ENCODE data around the gene MB. TPM values are rescaled to one million over a fixed set of nuclear protein-coding genes. Genes with fewer than 3 reads are reported as not detected.

Gene MB
- total RNA-seq, 1 donor from 2014 or later = not detected

DNA sequence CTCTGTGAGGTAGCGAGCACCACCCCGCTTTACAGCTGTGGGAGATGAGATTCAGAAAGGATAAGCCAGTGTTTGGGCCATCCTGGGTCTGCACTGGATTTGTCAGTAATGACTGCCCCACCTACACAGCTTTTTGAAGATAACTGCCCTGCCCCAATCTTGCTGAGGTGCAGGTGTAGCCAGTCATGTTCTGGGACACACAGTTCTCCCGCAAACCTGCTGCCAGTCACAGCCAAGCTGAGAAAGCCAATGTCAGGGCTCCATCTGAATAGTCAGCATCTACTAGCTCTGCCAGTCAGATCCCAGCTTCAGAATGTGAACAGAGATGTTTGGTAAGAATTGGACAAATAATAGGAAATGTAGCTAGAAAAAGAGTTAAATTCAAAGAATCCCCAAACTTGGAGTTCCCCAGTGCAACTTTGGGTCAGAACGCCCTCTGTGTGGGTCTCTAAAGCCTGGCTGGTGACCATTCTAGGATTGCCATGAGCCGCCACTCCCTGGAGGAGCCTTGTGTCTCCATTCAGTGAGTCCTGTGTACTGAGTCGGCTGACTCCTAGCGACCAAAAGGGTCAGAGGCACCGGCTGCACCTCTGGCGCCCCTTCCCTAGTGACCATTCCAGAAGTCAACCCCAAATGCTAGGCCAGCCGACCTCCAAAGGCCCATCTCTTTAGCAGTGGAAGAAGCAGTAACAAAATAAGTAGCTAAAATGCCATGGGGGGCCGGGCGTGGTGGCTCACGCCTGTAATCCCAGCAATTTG lies 2.4 kb upstream of the MB start:
- DNase-seq (ENCODE audit: extremely low read depth, low read depth, low spot score) = no peak

DNA sequence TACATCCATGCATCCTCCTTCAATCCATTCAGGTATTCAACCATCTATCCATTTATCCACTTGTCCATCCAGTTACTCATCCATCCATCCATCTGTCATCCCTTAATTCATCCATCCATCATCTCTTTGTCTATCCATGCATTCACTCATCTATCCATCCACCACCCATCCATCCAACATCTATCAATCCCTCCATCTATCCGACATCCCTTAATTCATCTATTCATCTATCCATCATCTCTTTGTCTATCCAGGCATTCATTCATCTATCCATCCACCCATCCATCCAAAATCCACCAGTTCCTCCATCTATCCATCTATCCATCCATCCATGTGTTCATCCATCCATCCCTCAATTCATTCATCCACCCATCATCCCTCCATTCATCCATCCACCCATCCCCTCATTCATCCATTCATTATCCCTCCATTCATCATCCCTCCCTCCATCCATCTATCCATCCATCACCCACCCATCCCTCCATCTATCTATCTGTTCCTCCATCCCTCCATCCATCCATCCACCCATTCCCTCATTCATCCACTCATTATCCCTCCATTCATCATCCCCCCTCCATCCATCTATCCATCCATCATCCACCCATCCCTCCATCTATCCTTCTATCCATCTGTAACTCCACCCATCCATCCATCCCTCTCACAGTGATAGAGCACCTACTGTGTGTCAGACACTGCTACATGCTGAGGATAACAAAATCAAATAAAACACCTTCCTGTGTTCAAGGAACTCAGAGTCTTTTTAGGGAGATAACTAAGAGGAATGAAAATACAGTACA lies 1.5 kb upstream of the MB start:
- no peak for DNase-seq (ENCODE audit: extremely low read depth, low read depth, low spot score)

DNA sequence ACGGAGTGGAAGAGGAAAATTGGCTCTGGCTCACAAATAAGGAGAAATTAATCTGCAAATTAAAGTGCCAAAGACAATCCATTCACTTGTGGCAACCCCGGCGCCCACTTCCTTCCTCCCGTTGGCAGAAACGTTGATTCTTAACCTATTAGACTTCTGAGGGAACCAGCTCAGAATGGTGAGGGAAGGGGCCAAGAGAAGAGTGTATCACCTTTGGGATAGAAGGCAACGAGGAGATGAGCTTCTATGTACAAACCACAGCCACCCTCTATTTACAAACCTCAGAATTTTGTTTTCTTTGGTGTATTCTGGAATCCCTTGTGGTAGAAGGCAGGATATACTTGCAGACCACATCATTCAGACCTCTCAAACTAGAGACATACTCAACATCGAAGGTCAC lies 1.1 kb downstream of the MB start:
- DNase-seq (ENCODE audit: extremely low read depth, low read depth, low spot score) = no peak

DNA sequence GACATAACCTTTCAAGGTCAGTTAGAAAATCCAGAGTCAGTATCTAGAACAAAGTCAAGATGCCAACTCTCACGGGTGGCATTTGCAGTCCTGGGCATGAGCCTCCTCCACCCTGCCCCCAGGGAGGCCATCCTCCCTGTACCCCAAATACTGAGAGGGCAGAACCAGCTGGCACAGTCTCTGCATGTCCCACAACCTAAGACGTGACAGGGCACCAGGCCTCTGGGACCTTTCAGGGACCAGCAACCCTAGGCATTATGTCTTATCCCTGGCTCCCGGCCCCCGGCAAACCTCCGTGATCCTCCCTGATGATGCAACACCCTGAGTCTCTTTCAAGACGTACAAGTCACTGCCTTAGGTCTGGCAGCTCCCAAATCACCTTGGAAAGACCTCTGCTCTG lies 2.0 kb downstream of the MB start:
- no peak for DNase-seq (ENCODE audit: extremely low read depth, low read depth, low spot score)

DNA sequence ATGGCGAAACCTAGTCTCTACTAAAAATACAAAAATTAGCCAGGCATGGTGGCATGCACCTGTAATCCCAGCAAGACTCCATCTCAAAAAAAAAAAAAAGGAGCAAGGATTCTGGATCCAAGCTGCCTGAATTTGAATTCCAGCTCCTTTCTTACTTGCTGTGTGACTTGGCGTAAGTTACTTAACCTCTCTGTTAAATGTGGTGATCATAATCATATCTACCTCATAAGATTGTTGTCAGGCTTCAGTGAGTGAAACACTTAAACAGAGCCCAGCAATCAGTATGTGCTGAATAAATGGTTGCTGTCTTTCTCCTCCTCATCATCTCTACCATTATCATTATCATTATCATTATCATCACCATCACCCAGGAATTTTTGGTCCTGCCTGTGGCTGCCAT lies 2.7 kb downstream of the MB start:
- no peak for DNase-seq (ENCODE audit: extremely low read depth, low read depth, low spot score)

DNA sequence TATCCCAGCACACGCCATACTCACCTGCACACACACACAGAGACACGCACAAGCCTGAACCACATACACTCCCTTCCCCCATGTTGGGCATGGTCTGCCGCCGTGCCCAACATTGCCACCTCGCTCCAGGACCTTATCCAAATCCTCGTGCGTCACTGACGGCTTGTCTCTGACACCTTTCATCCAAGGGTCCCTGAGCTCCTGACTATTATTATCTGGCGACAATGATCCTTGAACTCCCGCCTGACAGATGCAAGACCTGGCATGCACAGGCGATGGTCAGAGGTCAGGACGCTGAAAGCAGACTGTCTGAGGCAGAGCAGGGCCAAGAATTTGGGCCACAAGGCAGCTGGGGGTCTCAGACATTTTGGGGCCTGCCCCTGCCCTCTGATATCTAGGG lies 4.2 kb downstream of the MB start:
- DNase-seq (ENCODE audit: extremely low read depth, low read depth, low spot score) = no peak

DNA sequence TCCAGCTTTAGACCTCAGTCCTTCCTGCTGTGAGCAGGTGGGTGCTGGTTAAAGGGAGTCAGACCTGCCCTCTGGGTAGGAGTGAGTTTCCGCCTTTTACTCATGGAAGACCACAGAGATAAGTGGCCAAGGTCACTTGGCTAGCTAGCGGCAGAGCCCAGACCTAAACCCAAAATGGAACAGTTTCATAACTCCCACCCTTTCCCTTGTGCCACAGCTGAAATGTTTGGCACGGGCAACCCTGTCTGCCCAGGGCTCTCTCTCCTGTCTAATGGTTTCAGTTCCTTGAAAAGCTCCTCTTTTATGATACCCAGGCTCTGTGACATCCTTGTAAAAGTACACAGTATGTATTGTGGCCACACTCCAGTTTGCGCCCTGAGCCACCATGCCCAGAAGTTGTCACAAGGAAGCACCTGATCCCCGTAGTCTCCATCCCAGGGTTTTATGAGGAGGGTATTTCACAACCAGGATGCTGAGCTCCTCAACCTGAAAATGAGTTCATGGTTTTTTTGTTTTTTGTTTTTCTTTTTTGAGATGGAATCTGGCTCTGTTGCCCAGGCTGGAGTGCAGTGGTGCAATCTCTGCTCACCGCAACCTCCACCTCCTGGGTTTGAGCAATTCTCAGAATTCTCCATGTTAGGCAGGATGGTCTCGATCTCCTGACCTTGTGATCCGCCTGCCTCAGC lies 5.1 kb downstream of the MB start:
- DNase-seq (ENCODE audit: extremely low read depth, low read depth, low spot score) = no peak

DNA sequence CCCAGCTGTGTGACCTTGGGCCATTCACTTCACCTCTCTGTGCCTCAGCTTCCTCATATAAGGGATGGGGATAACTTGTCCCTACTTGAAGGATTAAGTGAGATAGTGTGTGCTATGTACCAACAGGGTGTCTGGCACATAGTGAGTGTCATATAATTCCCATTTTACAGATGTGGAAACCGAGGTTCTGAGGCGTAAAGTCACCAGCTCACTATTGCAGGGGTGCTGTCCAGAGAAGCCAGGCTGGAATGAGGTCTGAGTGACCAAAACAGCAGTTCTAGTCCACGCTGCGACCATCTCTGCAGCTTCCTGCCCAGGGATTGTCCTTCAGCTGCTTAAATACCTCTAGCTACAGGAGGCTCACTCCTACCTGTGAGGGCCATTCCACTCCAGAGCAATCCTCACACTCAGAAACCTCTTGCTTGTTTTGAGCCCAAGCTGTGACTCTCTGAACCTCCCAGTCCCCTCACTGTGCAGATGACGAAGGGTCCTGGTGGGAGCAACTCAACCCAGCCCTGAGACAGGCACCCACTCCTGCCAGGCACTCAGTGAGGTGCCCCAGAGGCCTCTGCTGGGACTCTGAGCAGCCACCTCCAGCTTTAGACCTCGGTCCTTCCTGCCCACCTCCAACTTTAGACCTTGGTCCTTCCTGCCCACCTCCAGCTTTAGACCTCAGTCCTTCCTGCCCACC lies 5.8 kb downstream of the MB start:
- no peak for DNase-seq (ENCODE audit: extremely low read depth, low read depth, low spot score)

DNA sequence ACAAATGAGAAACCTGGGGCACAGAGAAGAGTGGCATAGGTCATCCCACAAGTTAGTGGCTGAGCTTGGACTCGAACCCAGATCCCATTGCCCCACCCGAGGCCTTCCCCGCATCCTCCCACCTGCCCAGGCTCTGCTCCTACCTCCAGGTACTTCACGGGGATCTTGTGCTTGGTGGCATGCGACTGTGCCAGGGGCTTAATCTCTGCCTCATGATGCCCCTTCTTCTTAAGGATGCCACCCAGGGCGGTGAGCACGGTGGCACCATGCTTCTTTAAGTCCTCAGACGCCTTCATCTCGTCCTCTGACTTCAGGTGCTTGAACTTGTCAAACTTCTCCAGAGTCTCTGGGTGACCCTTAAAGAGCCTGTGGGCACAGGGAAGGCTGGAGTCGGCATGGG lies 6.4 kb downstream of the MB start:
- no peak for DNase-seq (ENCODE audit: extremely low read depth, low read depth, low spot score)

DNA sequence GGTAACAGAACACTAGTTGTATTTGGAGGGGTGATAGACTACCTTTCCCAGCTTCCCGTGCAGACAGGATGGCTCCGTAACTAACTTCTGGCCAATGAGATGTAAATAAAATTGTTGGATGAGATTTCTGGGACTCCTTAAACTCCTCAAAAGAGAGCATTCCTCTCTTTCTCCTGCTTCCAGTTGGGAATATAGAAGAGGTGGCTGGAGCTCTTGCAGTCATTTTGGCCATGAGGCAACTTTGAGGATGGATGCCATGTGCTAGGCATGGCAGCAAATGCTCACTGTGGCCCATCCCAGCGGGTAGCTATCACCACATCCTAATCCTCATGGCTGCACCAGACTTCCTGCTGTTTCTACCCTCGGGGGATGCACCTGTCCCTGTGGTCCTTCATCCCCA lies 7.4 kb downstream of the MB start:
- DNase-seq (ENCODE audit: extremely low read depth, low read depth, low spot score) = no peak

DNA sequence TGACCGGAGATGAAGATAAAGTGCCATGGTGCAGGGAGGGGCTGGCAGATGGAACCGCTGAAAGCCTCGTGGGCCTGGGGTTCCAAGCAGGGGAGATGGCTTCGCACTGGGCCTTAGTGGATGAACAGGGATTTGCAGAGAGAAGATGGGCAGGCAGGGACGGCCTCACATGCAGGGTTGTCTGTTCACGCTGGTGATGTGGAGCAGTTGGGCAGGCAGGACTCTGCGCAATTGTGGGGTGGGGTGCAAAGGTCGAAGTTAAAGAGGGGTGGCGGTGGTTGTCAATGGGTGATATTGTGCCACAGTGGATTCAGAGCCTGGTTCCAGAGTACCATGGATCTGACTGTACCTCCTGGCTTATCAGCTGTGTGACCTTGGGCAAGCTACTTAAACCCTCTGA lies 7.9 kb downstream of the MB start:
- no peak for DNase-seq (ENCODE audit: extremely low read depth, low read depth, low spot score)

DNA sequence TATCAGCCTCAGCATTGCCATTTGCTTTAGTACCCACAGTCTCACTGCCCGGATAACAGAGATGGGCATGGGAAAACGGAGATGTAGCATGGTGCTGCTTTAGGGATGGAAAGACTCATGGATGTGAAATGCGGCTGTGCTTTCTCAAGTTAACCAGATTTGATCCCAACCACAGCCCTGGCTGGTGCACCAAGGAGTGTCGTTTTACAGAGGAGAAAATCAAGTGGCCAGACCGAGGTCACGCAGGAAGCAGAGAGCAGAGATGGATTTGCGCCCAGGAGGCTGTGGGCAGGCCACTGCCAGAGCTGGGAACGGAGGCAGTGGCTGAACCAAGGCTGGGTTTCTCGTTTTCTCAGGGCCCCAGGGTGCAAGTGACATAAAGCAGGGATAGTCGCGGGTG lies 9.0 kb downstream of the MB start:
- DNase-seq (ENCODE audit: extremely low read depth, low read depth, low spot score) = no peak

DNA sequence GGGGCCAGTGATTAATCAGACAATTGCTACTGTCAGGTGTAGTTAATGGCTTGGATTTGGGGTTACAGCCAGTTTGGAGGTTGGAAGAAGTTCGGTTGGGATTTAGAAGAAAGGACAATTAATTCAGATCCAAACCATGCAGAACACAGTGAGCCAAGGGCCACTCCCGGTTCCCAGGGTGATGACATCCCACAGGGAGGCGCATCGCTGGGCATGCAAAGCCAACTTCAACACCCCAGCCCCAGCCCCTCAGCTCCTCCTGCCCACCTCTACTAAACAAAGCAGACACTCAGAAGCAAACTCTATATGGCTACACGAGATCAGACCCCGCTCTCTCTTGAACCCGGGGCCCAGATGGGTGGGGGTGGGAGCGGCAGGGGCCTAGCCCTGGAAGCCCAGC lies 10.2 kb downstream of the MB start:
- DNase-seq (ENCODE audit: extremely low read depth, low read depth, low spot score) = no peak

DNA sequence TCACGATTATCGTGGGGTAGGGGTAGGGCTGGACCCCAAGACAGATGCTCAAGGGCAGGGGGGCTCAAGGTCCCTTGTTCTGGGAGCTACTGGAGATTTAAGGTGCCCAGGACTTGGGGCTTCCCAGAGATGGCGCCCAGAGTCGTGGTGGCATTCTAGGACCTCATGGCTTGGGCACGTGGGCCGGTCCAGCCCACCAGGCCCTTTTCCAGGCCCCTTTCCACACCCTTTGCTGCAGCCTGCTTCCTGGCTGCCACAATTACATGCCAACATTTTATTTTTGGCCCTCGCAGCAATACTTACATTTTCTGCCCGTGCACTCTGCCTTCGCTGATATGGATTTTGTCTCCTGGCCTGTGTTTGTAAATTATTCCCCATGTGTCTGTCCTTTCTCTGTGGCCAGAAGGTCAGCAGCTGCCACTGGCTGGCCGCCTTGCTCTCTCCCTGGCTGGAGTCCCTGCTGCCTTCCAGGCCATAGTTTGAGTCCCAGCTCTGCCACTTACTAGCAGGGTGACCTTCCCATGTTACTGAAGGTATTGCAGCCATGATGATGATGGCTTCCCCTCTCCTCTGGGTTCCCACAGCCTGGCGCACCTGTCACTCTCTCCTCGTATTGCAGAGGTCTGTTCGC lies 11.2 kb downstream of the MB start:
- no peak for DNase-seq (ENCODE audit: extremely low read depth, low read depth, low spot score)

DNA sequence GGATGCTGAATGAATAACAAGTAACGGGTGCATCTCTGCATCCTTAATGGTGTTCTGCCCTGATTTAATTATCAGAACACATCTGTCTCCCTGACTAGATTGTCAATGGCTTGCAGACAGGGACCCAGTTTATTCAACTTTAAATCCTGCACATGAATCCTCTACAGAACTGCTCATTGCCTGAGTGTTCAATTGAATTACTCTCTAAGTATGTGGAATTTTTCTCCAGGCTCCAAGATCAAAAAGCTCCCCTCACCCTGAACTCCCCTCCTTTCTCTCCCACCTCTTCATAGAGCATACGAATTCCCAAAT lies 11.8 kb downstream of the MB start:
- DNase-seq (ENCODE audit: extremely low read depth, low read depth, low spot score) = no peak

DNA sequence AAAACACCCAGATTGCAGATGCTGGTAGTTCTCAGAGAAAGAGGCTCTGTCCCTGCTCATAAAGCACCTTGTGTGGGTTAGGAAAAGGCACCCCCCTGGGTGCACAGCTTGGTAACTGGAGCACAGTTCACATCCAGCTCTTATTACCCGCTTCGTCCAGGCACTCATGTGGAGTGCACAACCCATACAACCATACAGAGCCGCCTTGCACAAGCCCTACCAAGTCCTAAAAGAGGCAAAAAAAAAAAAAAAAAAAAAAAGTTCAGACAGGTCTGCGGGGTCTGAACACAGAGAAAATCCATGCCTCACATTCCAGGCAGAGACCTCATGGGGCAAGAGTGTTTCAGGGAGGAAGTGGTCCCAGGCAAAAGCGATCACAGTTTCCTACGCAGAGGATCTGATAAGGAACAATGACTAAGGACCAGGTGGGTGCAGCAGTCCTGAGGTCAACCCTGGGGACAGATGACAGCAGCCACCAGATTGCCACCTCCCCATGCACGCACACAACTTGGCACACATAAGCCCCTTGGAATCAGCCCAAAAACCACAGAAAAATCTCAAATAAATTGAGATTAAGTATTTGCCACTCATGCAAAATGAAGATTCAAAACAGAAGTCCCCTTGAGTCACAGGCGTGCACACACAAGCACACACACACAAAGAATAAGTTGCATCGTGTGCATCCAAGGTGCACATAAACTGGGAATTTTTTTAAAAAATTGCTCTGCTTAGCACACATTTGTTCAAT lies 12.3 kb downstream of the MB start:
- DNase-seq (ENCODE audit: extremely low read depth, low read depth, low spot score) = no peak

DNA sequence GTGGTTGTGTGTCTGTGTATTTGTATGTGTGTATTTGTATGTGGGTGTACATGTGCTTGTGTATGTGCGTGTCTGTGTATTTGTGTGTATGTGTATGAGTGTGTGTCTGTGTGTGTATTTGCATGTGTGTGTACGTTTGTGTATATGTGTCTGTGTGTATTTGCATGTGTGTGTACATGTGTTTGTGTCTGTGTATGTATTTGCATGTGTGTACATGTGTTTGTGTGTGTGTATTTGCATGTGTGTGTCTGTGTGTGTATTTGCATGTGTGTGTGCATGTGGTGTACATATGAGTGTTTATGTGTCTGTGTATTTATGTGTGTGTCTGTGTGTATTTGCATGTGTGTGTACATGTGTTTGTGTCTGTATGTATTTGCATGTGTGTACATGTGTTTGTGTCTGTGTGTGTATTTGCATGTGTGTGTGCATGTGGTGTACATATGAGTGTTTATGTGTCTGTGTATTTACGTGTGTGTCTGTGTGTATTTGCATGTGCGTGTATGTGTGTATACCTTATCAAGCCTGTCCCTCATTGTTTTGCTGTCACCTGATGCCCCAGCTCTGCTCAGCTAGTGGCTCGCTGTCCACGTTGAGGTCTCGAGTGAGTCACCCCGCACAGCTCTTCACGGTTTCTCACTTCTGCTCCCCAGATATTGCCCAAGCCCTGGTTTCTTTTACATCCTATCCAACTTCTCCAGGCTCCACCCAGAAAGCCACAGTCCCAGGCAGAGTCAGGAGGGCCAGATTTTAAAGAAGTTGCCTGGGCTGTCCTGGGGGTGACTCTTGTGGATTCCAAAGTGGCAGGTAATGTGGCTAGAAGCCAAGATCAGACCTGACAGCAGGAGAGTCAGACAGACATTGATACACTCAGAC lies 15.2 kb downstream of the MB start:
- no peak for DNase-seq (ENCODE audit: extremely low read depth, low read depth, low spot score)

DNA sequence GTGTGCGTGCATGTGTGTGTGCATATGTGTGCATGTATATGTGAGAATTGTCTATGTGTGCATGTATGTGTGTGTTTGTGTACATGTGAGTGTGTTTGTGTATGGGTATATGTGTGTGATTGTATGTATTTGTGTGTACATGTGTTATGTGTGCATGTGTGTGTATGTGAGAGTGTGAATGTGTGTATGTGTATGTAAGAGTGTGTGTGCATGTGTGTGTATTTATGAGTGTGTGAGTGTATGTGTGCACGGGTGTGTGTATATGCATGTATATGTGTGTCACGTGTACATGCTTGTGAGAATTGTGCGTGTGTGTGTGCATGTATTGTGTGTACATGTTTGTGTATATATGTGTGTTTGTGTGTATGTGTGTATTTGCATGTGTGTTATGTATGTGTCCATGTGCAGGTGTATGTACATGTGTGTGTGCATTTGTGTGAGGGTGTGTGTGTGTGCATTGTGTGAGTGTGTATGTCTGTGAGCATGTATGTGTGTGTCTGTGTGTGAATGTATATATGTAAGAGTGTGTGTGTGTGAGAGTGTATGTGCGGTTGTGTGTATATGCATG lies 16.0 kb downstream of the MB start:
- no peak for DNase-seq (ENCODE audit: extremely low read depth, low read depth, low spot score)

DNA sequence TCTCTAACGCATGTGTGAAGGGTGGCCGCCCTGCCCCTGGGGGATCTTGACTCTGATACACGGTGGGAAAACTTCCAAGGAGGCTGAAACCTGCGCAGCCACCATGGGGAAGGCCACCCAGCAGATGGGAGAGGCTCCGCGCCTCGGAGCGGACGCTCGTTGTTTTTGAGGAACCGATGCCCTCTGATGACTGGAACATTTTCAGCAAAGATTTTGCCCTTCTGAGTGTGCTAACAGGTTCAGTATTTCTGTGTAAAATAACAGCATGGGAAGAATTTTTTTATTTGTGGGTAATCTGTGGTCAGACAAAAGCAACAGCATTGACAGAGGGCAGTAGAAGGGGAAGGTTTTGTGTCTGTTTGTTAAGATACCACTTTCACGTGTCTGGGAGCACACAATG lies 16.7 kb downstream of the MB start:
- DNase-seq (ENCODE audit: extremely low read depth, low read depth, low spot score) = no peak

Measured in glomerular endothelial cell (primary cell).